GM06990 (cell line): ENCODE data around the gene BTG1.
"Not testable (repeated sequence)": the region's sequence is repeated elsewhere in the genome, so short reads cannot be mapped to it uniquely, and the experiment has no call there.

Experiments
- DNase-seq: peaks from one replicate; pipeline ENCODE4 v3.0.0-alpha.2; 2011; ENCODE audit not compliant: insufficient read length; ENCODE audit errors: extremely low read depth
- H3K27me3 ChIP-seq: replicated peaks from 2 replicates; pipeline ENCODE4 v1.6.0; 2011; ENCODE audit warnings: low read length; ENCODE audit not compliant: control insufficient read depth, insufficient read depth
- H3K36me3 ChIP-seq: 2 replicates; pipeline ENCODE4 v1.5.1; 2011; ENCODE audit warnings: low read length; ENCODE audit not compliant: control insufficient read depth, insufficient read depth
- H3K4me3 ChIP-seq: replicated peaks from 2 replicates; pipeline ENCODE4 v1.5.1; 2011; ENCODE audit warnings: low read depth, mild to moderate bottlenecking, control low read depth, low read length
- CTCF ChIP-seq: IDR thresholded peaks from 2 replicates; pipeline ENCODE4 v1.5.1; 2011; ENCODE audit warnings: low read length, control low read depth, mild to moderate bottlenecking, inconsistent platforms; ENCODE audit not compliant: insufficient read depth, poor library complexity, severe bottlenecking

BTG1 gene

GRCh38 chr12:92136026-92136730, 9.5 kb downstream of the BTG1 start:
- no peak for TF ChIP-seq CTCF
- no peak for DNase-seq
- Histone ChIP-seq H3K4me3 (peak overlapping the region; percentile 83), H3K36me3 (no peaks in the 10 kb centered on the region), H3K27me3 (no peaks in the 10 kb centered on the region)

GRCh38 chr12:92135541-92135940, 10.1 kb downstream of the BTG1 start:
- H3K36me3 ChIP-seq, H3K27me3 ChIP-seq: not testable (repeated sequence)
- H3K4me3 ChIP-seq = peak overlapping the region; percentile 30

GRCh38 chr12:92134638-92135274, 10.9 kb downstream of the BTG1 start:
- Histone ChIP-seq H3K27me3 (no peaks in the 10 kb centered on the region), H3K36me3 (no peaks in the 10 kb centered on the region), H3K4me3 (peak overlapping the region; percentile 30)
- DNase-seq = no peak
- TF ChIP-seq CTCF = no peak

More at GRCh38 chr12:92135541-92135940, 10.1 kb downstream of the BTG1 start:
- DNase-seq = not testable (repeated sequence)

GRCh38 chr12:92133795-92134637, 11.6 kb downstream of the BTG1 start:
- Histone ChIP-seq H3K27me3 (no peaks in the 10 kb centered on the region), H3K4me3 (no peak overlapping the region; the same call in 1 of the 2 replicates), H3K36me3 (no peaks in the 10 kb centered on the region)
- no peak for TF ChIP-seq CTCF
- DNase-seq = no peak

GRCh38 chr12:92133171-92133570, 12.5 kb downstream of the BTG1 start:
- TF ChIP-seq CTCF = no peak
- Histone ChIP-seq H3K36me3 (no peaks in the 10 kb centered on the region), H3K4me3 (no peak overlapping the region; the same call in 1 of the 2 replicates), H3K27me3 (no peaks in the 10 kb centered on the region)
- DNase-seq = no peak

- no peaks in the 10 kb centered on the region for H3K36me3 ChIP-seq
- no peaks in the 10 kb centered on the region for H3K27me3 ChIP-seq
- no peak overlapping the region for H3K4me3 ChIP-seq
- no peak for TF ChIP-seq CTCF
- DNase-seq = no peak
Measured at GRCh38 chr12:92132288-92132687, 13.4 kb downstream of the BTG1 start.
